Measurements from ENCODE around the gene TFDP3.

The TFDP3 gene

GRCh38 chrX:133185119-133185518 lies 33.0 kb downstream of the TFDP3 start:
- DNase-seq: no peak

GRCh38 chrX:133183806-133184205 lies 34.3 kb downstream of the TFDP3 start:
- no peak for DNase-seq

GRCh38 chrX:133179500-133179899 lies 38.7 kb downstream of the TFDP3 start:
- no peak for DNase-seq

DNA sequence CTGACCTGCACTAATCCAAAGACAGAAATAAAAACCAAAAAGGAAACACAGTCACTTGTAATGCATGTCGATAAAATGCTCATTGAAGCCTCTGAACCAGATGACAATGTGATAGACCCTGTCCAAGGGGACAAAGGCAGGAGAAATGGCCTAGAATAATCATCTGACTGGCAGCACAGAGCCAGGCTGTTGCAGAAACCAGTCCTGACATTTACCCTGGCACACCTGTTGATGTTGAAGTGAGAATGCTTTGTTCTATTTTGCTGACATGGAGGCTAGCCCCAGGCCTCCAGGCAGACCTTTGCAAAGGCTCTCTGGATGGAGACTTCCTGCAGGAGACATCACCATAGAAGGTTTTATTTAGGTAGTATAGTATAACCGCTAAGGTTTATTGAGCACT lies 41.0 kb downstream of the TFDP3 start:
- no peak for DNase-seq

DNA sequence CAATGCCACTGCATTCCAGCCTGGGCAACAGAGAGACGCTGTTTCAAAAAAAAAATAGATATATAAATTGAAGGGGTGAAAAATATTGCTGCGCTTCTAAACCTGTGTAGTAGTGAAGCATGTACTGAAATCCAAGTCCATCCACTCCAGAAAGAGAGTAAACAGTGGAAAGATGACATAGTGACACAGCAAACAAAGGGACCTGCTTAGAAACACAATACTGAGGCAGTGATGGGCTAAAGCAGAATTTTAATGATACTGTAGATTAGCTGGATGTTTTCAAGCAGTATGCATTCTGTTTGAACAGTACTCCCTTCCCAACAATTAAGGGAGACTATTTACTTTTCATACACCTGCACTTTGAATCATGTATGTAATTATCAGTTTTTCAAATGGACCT lies 42.5 kb downstream of the TFDP3 start:
- DNase-seq: no peak

DNA sequence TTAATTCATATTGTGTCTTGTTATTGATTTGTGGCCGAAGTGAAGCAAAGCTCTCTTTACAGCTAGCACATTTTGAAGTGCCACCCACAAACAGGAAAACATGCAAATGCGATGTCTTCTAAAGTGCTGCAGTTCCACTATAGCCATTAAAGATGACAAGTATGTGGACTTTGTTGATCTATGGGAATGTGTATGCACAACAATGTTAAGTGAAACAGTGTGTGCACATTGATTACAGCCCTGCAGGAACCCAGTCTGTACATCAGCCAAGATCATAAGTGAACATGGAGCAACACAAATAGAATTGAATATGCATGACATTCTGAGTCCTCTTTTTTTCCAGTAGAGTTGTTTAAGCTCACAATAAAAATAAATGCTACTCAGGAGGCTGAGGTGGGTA lies 43.0 kb downstream of the TFDP3 start:
- DNase-seq: no peak

DNA sequence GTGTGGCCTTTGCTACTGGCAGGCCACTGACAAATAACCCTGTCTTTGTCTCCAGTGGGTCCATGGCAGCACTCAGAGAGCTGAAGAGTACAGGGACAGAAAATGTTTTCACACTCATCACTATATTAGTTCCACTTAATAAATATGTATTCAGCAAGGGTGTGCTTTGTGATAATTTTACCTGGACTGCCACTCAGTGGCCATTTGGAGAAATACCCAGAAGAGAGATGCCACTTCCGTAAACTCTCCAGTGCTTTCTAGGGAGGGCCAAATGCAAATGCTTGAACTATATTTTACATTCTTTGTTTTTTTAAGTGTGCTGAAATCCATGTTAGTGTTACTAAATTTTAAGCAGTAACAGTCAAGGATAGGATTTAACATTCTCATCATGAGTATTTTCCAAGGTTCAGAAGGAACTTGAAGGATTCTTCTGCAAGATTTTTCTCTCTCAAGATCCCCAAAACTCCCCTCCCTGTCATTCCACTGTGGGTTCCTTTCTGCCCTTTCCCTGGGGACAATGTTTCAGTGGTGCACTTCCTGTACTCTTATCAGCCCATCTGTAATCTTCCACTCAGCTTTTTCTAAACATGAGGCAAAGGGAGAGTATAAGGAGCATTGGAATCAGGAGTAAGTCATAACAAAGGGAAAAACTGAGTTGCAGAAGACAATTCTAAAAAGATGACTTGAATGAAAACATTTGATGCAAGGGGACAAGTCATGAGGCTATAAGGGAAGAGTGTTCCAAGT lies 46.0 kb downstream of the TFDP3 start:
- peak; percentile 47 for DNase-seq
